ENCODE measurements around the gene LRCH4.
"Not testable (repeated sequence)": the region's sequence is repeated elsewhere in the genome, so short reads cannot be mapped to it uniquely, and the experiment has no call there.

The LRCH4 gene

DNA sequence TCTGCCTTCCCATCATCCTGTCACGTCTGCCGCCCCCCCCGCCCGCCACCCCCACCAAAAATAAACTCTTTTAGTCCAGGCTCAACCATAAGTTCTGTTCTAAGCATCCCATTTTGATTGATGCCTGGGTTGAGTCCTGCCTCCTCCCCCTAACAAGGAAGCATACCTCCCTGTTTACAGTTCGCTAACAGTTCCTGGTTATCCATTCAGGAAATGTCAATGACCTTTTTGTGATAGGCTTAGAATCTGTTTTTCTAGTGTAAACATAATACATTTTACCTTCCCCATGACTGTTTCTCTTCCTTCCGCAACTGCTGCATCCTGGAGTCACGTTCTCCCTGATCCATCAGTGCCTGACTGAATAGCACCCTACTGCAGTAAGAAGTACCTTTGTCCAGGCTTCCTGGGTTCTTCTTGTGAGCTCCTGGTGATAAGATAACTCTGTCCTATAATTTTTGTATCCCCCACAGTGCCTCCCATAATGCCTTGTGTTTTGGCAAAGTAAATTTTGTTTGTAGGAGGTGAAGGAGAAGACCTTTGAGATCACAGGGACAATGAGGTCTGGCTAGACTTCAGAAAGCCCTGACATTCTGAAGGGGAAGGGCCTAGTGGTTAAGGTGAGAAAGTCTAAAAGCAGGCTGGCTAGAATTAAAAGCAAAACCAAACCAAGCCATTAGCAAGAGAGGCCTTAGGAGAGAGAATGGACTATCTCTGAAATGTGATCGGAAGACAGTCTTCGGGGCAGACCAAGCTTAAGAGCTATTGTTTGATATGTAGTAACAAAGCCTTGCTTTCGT is 39.6 kb downstream of the LRCH4 start:
- no peak for FAIRE-seq

DNA sequence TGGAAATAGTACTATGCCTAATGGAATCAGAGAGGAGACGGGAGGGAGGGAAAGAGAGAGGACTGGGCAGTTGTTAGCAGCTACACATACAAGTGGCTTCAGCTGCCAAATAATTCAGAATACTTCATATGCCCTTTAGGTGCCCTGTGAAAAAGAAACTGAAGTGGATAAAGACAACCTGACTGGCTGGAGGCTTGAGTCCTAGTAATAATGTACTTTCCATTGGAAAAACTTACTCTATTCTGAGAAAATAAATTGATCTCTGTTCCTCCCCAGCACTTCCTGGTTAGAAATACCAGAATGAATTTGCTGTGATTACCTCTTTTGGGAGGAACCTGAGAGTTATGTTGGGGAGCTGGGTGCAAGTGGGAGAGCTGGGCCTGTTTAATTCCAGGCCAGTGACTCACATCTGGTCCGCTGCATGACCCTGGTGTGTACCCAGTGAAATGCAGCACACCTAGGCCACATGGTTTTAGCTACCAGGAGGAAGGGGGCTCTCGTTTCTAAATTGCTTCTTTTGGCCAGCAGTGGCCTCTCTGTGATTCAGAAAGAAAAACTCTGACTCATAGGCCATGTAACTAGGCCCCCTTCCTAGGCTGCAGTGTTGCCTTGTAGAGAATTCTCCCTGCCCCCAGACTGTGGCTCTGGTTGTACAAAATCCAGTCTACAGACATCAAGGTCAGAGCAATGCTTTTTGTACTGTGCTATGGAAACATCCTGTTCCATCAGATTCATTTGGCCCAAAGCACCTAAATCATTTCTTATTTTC is 40.4 kb downstream of the LRCH4 start:
- DNase-seq (ENCODE audit: insufficient read length, low spot score): no peak
- no peak for FAIRE-seq

More for the DNA sequence above, 39.6 kb downstream of the LRCH4 start:
- DNase-seq (ENCODE audit: insufficient read length, low spot score): no peak
- TF ChIP-seq, protein P1, sequence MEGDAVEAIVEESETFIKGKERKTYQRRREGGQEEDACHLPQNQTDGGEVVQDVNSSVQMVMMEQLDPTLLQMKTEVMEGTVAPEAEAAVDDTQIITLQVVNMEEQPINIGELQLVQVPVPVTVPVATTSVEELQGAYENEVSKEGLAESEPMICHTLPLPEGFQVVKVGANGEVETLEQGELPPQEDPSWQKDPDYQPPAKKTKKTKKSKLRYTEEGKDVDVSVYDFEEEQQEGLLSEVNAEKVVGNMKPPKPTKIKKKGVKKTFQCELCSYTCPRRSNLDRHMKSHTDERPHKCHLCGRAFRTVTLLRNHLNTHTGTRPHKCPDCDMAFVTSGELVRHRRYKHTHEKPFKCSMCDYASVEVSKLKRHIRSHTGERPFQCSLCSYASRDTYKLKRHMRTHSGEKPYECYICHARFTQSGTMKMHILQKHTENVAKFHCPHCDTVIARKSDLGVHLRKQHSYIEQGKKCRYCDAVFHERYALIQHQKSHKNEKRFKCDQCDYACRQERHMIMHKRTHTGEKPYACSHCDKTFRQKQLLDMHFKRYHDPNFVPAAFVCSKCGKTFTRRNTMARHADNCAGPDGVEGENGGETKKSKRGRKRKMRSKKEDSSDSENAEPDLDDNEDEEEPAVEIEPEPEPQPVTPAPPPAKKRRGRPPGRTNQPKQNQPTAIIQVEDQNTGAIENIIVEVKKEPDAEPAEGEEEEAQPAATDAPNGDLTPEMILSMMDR (IDR thresholded peaks at IDR 0.05; ENCODE audit: insufficient read depth, missing control alignments): no peak

DNA sequence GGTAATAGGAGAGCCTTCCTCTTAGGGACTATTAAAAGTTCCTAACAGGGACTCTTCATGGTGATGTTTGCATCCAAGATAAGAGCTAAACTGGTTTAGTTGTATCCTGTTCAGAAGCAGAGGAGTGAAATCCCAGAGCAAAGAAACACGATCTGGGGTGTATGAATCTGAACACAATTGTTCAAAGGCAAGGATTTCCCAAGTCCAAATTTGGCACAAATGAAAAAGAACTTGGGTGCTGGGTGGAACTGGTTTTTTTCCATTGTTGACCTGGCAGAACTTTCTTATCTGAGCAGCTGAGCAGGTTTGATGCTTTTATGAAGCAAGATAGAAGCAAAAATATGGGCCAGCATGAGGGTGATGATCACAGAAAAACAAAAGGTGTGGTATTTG is 41.0 kb downstream of the LRCH4 start:
- DNase-seq (ENCODE audit: insufficient read length, low spot score) (no peak), FAIRE-seq (no peak)
- TF ChIP-seq, protein P1 (IDR thresholded peaks at IDR 0.05; ENCODE audit: insufficient read depth, missing control alignments): no peak

More for the DNA sequence above, 40.4 kb downstream of the LRCH4 start:
- TF ChIP-seq, protein P1 (IDR thresholded peaks at IDR 0.05; ENCODE audit: insufficient read depth, missing control alignments): no peak

DNA sequence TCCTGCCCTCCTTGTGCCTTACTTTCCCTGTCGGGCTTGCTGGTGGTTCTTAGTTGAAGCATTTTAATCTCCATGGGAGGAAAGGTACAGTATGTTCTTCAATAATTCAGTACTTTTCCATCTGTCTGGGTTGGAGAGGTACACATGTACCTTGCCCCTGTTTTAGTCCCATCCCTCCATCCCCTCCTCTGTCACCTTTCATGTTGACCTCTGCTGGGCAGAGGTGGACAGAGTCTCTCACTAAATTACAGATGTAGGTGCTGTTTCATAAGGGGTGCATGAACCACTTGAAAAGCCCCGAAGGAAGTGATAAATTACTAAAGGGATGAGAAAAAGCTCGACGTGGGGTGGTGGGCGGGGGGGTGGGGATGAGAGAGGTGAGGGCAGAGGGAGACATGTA is 41.5 kb downstream of the LRCH4 start:
- TF ChIP-seq, protein P1 (IDR thresholded peaks at IDR 0.05; ENCODE audit: insufficient read depth, missing control alignments): no peak
- FAIRE-seq: no peak
- DNase-seq (ENCODE audit: insufficient read length, low spot score): no peak

DNA sequence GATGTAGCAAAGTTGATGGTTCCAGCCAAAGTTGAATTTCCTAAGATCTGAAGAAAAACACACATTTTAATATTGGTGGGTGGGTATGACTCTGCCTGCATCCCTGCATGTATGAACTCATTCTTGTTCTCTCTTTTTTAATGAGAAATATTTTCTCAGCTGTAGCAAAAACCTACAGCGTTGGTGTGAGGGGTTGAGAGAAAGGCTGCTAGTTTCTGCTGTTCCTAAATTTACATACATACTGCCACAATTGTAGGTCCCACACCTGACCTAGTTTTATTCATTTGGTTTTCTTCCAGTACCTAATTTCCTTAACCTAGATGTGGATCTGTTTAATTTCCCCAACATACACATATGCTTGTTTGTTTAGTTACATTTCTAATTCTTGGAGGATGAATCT is 42.3 kb downstream of the LRCH4 start:
- FAIRE-seq (no peak), DNase-seq (ENCODE audit: insufficient read length, low spot score) (no peak)
- TF ChIP-seq, protein P1 (IDR thresholded peaks at IDR 0.05; ENCODE audit: insufficient read depth, missing control alignments): no peak

DNA sequence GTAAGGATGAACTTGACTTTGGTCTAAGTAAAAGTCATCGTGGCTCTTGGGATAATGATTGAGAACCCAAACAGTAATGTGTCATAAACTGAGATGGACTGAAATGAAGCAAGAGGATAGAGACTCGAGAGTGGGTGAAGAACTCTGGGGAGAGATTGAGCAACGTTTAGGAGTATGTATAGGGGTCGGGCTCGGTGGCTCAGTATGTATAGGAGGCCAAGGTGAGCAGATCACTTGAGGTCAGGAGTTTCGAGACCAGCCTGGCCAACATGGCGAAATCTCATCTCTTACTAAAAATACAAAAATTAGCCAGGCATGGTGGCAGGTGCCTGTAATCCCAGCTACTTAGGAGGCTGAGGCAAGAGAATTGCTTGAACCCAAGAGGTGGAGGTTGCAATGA is 44.6 kb downstream of the LRCH4 start:
- DNase-seq (ENCODE audit: insufficient read length, low spot score); FAIRE-seq: not testable (repeated sequence)

DNA sequence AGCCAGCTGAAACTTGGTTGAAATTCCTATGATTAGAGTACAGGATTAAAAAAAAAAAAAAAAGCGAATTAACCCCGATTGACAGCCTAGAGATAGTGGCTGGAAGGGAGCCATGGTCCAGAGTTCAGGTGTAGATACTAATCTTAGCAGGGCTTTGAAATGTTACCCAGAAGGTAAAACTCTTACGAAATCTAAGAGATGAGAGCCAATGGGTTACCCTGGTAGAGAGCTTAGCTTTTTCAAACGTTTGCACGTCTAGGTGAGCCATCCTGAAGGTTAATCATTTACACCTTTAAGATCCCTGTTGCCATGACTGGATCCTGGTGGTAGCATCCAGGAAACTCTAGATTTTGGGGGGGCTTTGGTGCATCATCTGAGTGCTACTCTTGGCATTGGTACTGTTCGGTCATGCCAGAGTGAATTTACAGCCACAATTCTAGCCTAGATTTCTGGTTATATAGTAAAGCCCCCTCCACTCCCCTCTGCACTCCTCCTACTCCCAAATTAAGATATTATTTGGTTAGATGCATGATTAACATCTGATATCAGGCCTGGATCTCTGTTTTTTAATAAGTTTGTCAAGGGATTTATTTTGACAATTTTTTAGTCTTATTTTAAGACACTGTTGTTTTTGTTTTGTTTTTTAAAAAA is 45.7 kb downstream of the LRCH4 start:
- DNase-seq (ENCODE audit: insufficient read length, low spot score) (no peak), FAIRE-seq (no peak)
- TF ChIP-seq, protein P1 (IDR thresholded peaks at IDR 0.05; ENCODE audit: insufficient read depth, missing control alignments): no peak

Data from D721Med (cell line).